WI38 (cell line): ENCODE data around the gene LIPI.

Experiments used
- H3K4me3 ChIP-seq: 2 replicates; pipeline ENCODE4 v1.5.1; 2011; ENCODE audit warnings: low read depth, mild to moderate bottlenecking, control low read depth, low read length
- TF ChIP-seq, protein P1 (sequence below): IDR thresholded peaks from 2 replicates; pipeline ENCODE4 v1.5.1; 2012; ENCODE audit warnings: low read depth, mild to moderate bottlenecking, control low read depth, low read length

Gene LIPI

DNA sequence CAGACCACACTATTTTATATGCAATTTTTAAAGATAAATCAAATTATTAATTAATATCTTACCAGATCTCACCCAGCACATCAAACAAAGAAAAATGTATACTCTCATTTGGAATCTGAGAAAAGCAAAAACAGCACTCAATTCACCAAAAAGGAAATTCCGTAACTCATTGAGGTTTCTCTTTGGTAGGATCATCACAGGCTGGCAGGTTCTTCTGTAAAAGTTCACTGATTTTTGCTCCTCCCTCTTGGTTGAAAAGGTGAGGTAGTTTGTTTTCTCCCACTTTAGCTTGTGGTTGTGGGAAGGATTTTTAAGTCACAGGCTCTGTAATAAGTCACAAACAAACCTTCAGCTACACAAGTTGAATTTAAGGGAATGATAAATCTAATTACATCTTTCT, at the start of gene LIPI:
Gene LIPI (minus strand): TSS at position 218 of the 400 bp plus-strand sequence. CDS start 110 bp downstream, at position 108.
- no peak within 1 kb of the TSS for H3K4me3 ChIP-seq
- TF ChIP-seq, protein P1, sequence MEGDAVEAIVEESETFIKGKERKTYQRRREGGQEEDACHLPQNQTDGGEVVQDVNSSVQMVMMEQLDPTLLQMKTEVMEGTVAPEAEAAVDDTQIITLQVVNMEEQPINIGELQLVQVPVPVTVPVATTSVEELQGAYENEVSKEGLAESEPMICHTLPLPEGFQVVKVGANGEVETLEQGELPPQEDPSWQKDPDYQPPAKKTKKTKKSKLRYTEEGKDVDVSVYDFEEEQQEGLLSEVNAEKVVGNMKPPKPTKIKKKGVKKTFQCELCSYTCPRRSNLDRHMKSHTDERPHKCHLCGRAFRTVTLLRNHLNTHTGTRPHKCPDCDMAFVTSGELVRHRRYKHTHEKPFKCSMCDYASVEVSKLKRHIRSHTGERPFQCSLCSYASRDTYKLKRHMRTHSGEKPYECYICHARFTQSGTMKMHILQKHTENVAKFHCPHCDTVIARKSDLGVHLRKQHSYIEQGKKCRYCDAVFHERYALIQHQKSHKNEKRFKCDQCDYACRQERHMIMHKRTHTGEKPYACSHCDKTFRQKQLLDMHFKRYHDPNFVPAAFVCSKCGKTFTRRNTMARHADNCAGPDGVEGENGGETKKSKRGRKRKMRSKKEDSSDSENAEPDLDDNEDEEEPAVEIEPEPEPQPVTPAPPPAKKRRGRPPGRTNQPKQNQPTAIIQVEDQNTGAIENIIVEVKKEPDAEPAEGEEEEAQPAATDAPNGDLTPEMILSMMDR, result no peak

DNA sequence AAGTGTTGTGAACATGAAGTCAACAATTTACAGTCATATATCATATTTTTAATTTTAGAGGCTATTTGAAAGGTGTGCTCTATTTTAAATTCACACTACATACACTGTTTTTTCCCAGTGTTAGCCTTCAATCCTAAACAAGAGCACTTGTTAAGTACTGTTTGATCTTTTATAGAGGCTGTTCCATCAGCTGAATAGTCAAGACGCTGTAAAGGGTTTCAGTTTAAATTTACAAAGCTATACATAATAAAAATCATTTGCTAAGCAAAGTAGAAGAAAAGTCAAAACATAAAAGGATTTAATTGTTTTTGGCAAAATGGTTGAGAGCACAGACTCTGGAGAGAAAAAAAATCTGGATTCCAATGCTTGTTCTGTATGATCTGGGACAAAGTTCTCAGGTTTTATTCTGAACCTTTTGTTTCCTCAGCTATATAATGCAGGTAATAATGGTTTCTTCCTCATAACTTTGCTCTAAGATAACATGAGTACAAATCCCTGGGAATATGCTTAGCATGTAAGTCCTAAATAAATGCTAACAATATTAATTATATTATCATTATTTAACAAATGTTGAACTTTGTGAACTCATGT, 49.5 kb upstream of the LIPI start:
- H3K4me3 ChIP-seq, result no peak overlapping the region
- TF ChIP-seq, protein P1, result no peak

DNA sequence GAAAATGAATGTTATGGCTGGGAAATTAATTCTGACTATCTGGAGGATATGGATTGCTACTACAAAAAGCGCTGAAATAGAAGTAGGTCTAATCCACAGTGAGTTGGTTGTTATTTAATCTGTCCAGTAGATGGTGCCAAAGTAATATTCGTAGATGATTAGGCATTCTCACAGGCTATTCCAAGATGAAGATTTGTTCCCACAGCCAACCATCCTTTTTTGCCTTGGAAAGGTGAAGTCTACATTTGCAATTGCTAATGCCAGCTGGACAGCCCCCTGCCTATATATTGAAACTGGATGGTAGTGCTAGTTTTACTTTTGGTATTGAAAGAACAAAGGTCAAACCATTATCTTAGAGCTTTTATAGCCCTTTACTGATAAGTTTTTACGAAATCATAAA, 49.0 kb upstream of the LIPI start:
- TF ChIP-seq, protein P1, result 0 out of 2 replicates have a peak, but pooled peaks have one; percentile 17
- H3K4me3 ChIP-seq, result no peak overlapping the region

DNA sequence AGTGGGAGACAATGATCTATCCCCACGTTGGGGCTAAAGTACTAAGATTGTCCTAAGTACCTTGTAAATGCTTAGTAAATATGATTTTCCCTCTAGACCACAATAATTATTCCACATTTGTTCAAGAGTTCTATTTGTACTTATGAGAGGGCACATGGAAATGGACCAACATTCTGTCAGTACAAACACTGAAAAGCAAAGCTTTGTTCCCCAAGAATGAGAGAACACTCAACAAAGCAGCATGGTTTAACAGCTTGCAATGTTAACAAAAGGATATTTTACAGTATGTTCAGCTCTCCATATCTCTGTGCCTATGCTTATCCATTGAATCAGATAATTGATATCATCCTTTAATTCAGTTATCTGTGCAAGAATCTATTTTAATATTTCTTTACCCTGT, 40.6 kb upstream of the LIPI start:
- no peak overlapping the region for H3K4me3 ChIP-seq
- TF ChIP-seq, protein P1, result no peak

DNA sequence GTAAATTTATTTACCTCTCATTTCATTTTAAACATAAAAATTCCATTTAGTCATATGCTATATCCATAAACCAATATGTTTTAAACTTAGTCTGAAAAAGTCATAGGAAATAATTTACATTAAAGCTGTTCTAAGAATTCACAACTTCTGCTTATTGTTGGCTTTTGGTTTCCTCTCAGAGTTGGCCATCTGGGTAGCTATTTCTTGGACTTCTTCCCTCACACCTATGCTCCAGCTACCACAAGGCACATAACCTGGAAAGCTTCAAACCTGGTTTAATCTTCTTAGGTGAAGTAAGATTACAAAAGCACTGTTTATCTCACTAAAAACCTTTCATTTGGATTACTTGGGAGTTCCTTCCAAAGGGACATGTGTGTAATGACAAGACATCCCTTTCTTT, 35.0 kb upstream of the LIPI start:
- TF ChIP-seq, protein P1, result no peak
- H3K4me3 ChIP-seq, result no peak overlapping the region

DNA sequence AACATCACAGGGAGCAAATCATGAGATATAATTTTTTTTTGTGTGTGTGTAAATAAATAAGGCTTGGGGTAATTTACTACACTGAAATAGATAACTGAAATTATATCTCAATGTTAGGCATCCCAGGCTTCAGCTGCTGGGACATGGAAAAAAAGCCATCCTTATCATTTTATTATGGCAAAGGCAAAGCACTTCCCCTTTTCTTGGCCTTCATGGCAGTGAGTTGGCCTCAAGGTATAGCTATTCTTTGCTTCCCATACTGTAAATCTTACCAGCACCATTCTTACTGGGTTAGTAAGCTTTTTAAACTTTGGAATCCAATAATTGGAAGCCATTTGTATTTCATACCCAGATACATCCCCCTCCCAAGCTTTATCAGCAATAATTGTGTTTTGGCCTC, 34.2 kb upstream of the LIPI start:
- no peak overlapping the region for H3K4me3 ChIP-seq
- TF ChIP-seq, protein P1, result no peak

DNA sequence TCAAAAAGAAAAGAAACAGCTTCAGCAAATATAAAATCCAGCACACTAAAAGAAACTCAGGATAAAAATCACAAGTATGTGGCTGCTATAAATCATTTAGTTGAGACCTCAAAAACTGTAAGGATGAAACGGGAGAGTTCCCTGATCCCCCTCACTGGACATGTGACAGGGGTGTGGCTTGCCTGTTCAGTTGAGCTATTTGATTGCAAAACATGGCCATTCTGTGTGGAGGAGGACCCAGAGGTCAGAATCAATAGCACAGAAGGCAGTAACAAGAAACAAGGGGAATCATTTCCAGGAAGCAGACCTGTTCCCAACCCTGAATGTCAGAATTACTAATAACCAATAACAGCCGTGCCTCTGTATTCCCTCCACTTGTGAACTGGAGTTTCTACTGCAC, 33.1 kb upstream of the LIPI start:
- TF ChIP-seq, protein P1, result no peak

More for the DNA sequence above, 33.1 kb upstream of the LIPI start:
- no peak overlapping the region for H3K4me3 ChIP-seq
